Measurements from ENCODE around the gene CPPED1.

Gene CPPED1

GRCh38 chr16:12672986-12673385 lies 130.7 kb downstream of the CPPED1 start:
- Histone ChIP-seq H3K79me2 (ENCODE audit: low read length) (no peaks in the 10 kb centered on the region), H4K20me1 (ENCODE audit: insufficient read depth, low read length) (no peaks in the 10 kb centered on the region), H3K36me3 (replicated peaks; ENCODE audit: low read depth, low read length) (no peaks in the 10 kb centered on the region), H3K9me3 (ENCODE audit: insufficient read depth, low read length) (no peaks in the 10 kb centered on the region), H3K27me3 (ENCODE audit: low read depth, low read length) (no peaks in the 10 kb centered on the region), H3K27ac (ENCODE audit: low read length) (no peak overlapping the region), H3K4me1 (ENCODE audit: low read length) (peaks cover 4% of the 10 kb centered on the region; the same call in 1 of the 2 replicates), H3K9ac (ENCODE audit: low read length) (no peak overlapping the region), H2AFZ (ENCODE audit: low read depth, low read length) (no peak overlapping the region), H3K4me2 (ENCODE audit: low read length) (no peak overlapping the region), H3K4me3 (ENCODE audit: low read length) (no peak overlapping the region)
- TF ChIP-seq EZH2phosphoT487 (IDR thresholded peaks at IDR 0.05; ENCODE audit: low read depth) (no peak), CTCF (IDR thresholded peaks at IDR 0.05; ENCODE audit: low read depth, low read length) (no peak)

GRCh38 chr16:12669908-12670307 lies 133.8 kb downstream of the CPPED1 start:
- no peak overlapping the region for H3K4me3 ChIP-seq (ENCODE audit: low read length)
- H4K20me1 ChIP-seq (ENCODE audit: insufficient read depth, low read length): no peaks in the 10 kb centered on the region
- TF ChIP-seq CTCF (IDR thresholded peaks at IDR 0.05; ENCODE audit: low read depth, low read length) (no peak), EZH2phosphoT487 (IDR thresholded peaks at IDR 0.05; ENCODE audit: low read depth) (no peak)
- no peaks in the 10 kb centered on the region for H3K36me3 ChIP-seq (replicated peaks; ENCODE audit: low read depth, low read length)
- no peak overlapping the region for H3K9ac ChIP-seq (ENCODE audit: low read length)
- no peak overlapping the region for H2AFZ ChIP-seq (ENCODE audit: low read depth, low read length)
- H3K4me2 ChIP-seq (ENCODE audit: low read length): no peak overlapping the region
- no peak overlapping the region for H3K27ac ChIP-seq (ENCODE audit: low read length)
- no peaks in the 10 kb centered on the region for H3K27me3 ChIP-seq (ENCODE audit: low read depth, low read length)
- H3K9me3 ChIP-seq (ENCODE audit: insufficient read depth, low read length): peaks cover 5% of the 10 kb centered on the region; the same call in 1 of the 2 replicates
- no peaks in the 10 kb centered on the region for H3K79me2 ChIP-seq (ENCODE audit: low read length)
- H3K4me1 ChIP-seq (ENCODE audit: low read length): no peaks in the 10 kb centered on the region

- no peak overlapping the region for H2AFZ ChIP-seq (ENCODE audit: low read depth, low read length)
- no peaks in the 10 kb centered on the region for H3K4me1 ChIP-seq (ENCODE audit: low read length)
- H3K79me2 ChIP-seq (ENCODE audit: low read length): no peaks in the 10 kb centered on the region
- no peak overlapping the region for H3K4me3 ChIP-seq (ENCODE audit: low read length)
- H3K9ac ChIP-seq (ENCODE audit: low read length): no peak overlapping the region
- TF ChIP-seq EZH2phosphoT487 (IDR thresholded peaks at IDR 0.05; ENCODE audit: low read depth): no peak
- TF ChIP-seq CTCF (IDR thresholded peaks at IDR 0.05; ENCODE audit: low read depth, low read length): no peak
- H3K27ac ChIP-seq (ENCODE audit: low read length): no peak overlapping the region
- H3K27me3 ChIP-seq (ENCODE audit: low read depth, low read length): no peaks in the 10 kb centered on the region
- H4K20me1 ChIP-seq (ENCODE audit: insufficient read depth, low read length): no peaks in the 10 kb centered on the region
- peaks cover 3% of the 10 kb centered on the region for H3K36me3 ChIP-seq (replicated peaks; ENCODE audit: low read depth, low read length)
- H3K4me2 ChIP-seq (ENCODE audit: low read length): no peak overlapping the region
- peaks cover 5% of the 10 kb centered on the region; the same call in 1 of the 2 replicates for H3K9me3 ChIP-seq (ENCODE audit: insufficient read depth, low read length)
These were observed 135.8 kb downstream of the CPPED1 start for GRCh38 chr16:12667909-12668308.

GRCh38 chr16:12664164-12664733 lies 139.4 kb downstream of the CPPED1 start:
- Histone ChIP-seq H3K4me2 (ENCODE audit: low read length) (no peak overlapping the region), H3K9me3 (ENCODE audit: insufficient read depth, low read length) (peaks cover 5% of the 10 kb centered on the region; the same call in 1 of the 2 replicates), H3K4me3 (ENCODE audit: low read length) (no peak overlapping the region), H4K20me1 (ENCODE audit: insufficient read depth, low read length) (no peaks in the 10 kb centered on the region), H2AFZ (ENCODE audit: low read depth, low read length) (no peak overlapping the region), H3K36me3 (replicated peaks; ENCODE audit: low read depth, low read length) (peaks cover 3% of the 10 kb centered on the region), H3K27ac (ENCODE audit: low read length) (no peak overlapping the region), H3K27me3 (ENCODE audit: low read depth, low read length) (no peaks in the 10 kb centered on the region), H3K9ac (ENCODE audit: low read length) (no peak overlapping the region), H3K79me2 (ENCODE audit: low read length) (no peaks in the 10 kb centered on the region), H3K4me1 (ENCODE audit: low read length) (no peaks in the 10 kb centered on the region)
- no peak for TF ChIP-seq CTCF (IDR thresholded peaks at IDR 0.05; ENCODE audit: low read depth, low read length)
- no peak for TF ChIP-seq EZH2phosphoT487 (IDR thresholded peaks at IDR 0.05; ENCODE audit: low read depth)

Measured in OCI-LY3 (cell line).